ENCODE results near the gene TIMD4. TPM values are rescaled to one million over a fixed set of nuclear protein-coding genes. Genes with fewer than 3 reads are reported as not detected.
"Not testable (repeated sequence)": the region's sequence is repeated elsewhere in the genome, so short reads cannot be mapped to it uniquely, and the experiment has no call there.

Gene TIMD4
- total RNA-seq, result 10 to 100 TPM in 1 of 2 donors, 1 to 10 TPM in 1; 8.6 to 13.5 TPM

GRCh38 chr5:156963125-156963524 lies at the start of gene TIMD4:
Gene TIMD4 (minus strand): TSS chr5:156963226. CDS start chr5:156963198, 28 bp downstream.
- Mint-ChIP-seq H3K27ac (peak within 1 kb of the TSS in 1 of 2 donors; percentile 34), H3K9me3 (no peaks in the 10 kb centered on the region), H3K27me3 (no peaks in the 10 kb centered on the region), H3K4me3 (no peak within 1 kb of the TSS), H3K36me3 (no peaks in the 10 kb centered on the region), H3K4me1 (ENCODE audit: low read depth in 2 of 2) (peaks cover 9 to 11% of the 10 kb centered on the region in 2 donors)
- no peak for ATAC-seq
- DNase-seq (ENCODE audit: low spot score), result no peak

GRCh38 chr5:157006262-157006661 lies 43.2 kb upstream of the TIMD4 start:
- H3K27ac Mint-ChIP-seq, result no peak overlapping the region
- H3K9me3 Mint-ChIP-seq, result peaks cover 7% of the 10 kb centered on the region
- H3K4me3 Mint-ChIP-seq, result no peak overlapping the region
- H3K4me1 Mint-ChIP-seq (ENCODE audit: low read depth in 2 of 2), result peaks cover 28 to 40% of the 10 kb centered on the region in 2 donors
- no peak for ATAC-seq
- H3K27me3 Mint-ChIP-seq, result peaks cover 0 to 3% of the 10 kb centered on the region in 2 donors
- peaks cover 21% of the 10 kb centered on the region for H3K36me3 Mint-ChIP-seq
- DNase-seq (ENCODE audit: low spot score), result no peak

GRCh38 chr5:157004893-157005551 lies 42.0 kb upstream of the TIMD4 start:
- Mint-ChIP-seq H3K9me3 (peaks cover 11% of the 10 kb centered on the region), H3K27ac (peak overlapping the region; percentile 78 to 89)
- peak; percentile 88 to 91 for ATAC-seq

GRCh38 chr5:156991714-156992113 lies 28.7 kb upstream of the TIMD4 start:
- ATAC-seq (no peak), DNase-seq (ENCODE audit: low spot score) (no peak)
- peaks cover 3% of the 10 kb centered on the region for H3K9me3 Mint-ChIP-seq

More at GRCh38 chr5:157004893-157005551, 42.0 kb upstream of the TIMD4 start:
- peaks cover 28 to 38% of the 10 kb centered on the region in 2 donors for H3K4me1 Mint-ChIP-seq (ENCODE audit: low read depth in 2 of 2)
- H3K36me3 Mint-ChIP-seq, result peaks cover 29% of the 10 kb centered on the region
- H3K27me3 Mint-ChIP-seq, result peaks cover 0 to 3% of the 10 kb centered on the region in 2 donors
- no peak for DNase-seq (ENCODE audit: low spot score)
- peak overlapping the region; percentile 62 for H3K4me3 Mint-ChIP-seq

GRCh38 chr5:156984064-156984463 lies 21.0 kb upstream of the TIMD4 start:
- ATAC-seq, result no peak
- H3K27me3 Mint-ChIP-seq, result no peaks in the 10 kb centered on the region
- H3K4me1 Mint-ChIP-seq (ENCODE audit: low read depth in 2 of 2), result peaks cover 13 to 20% of the 10 kb centered on the region in 2 donors
- no peak for DNase-seq (ENCODE audit: low spot score)
- H3K36me3 Mint-ChIP-seq, result peaks cover 25% of the 10 kb centered on the region
- peaks cover 3% of the 10 kb centered on the region for H3K9me3 Mint-ChIP-seq
- no peak overlapping the region for H3K4me3 Mint-ChIP-seq
- H3K27ac Mint-ChIP-seq, result no peak overlapping the region

More at GRCh38 chr5:156991714-156992113, 28.7 kb upstream of the TIMD4 start:
- H3K4me1 Mint-ChIP-seq (ENCODE audit: low read depth in 2 of 2), result peaks cover 8 to 12% of the 10 kb centered on the region in 2 donors
- no peak overlapping the region for H3K4me3 Mint-ChIP-seq
- no peaks in the 10 kb centered on the region for H3K27me3 Mint-ChIP-seq
- H3K36me3 Mint-ChIP-seq, result peaks cover 8% of the 10 kb centered on the region
- H3K27ac Mint-ChIP-seq, result no peak overlapping the region

GRCh38 chr5:156981481-156981880 lies 18.5 kb upstream of the TIMD4 start:
- Mint-ChIP-seq H3K4me1 (ENCODE audit: low read depth in 2 of 2) (peaks cover 13 to 14% of the 10 kb centered on the region in 2 donors), H3K4me3 (no peak overlapping the region), H3K9me3 (no peaks in the 10 kb centered on the region), H3K27ac (peak overlapping the region in 1 of 2 donors; percentile 76), H3K27me3 (no peaks in the 10 kb centered on the region), H3K36me3 (peaks cover 20% of the 10 kb centered on the region)
- ATAC-seq (no peak), DNase-seq (ENCODE audit: low spot score) (no peak)

- peak overlapping the region in 1 of 2 donors; percentile 37 for H3K27ac Mint-ChIP-seq
- peaks cover 16 to 28% of the 10 kb centered on the region in 2 donors for H3K4me1 Mint-ChIP-seq (ENCODE audit: low read depth in 2 of 2)
- no peaks in the 10 kb centered on the region for H3K9me3 Mint-ChIP-seq
- H3K27me3 Mint-ChIP-seq, result no peaks in the 10 kb centered on the region
- DNase-seq (ENCODE audit: low spot score), result no peak
- ATAC-seq, result no peak
- H3K4me3 Mint-ChIP-seq, result no peak overlapping the region
- H3K36me3 Mint-ChIP-seq, result peaks cover 16% of the 10 kb centered on the region
Observed at GRCh38 chr5:156974328-156974727, 11.3 kb upstream of the TIMD4 start.

GRCh38 chr5:156971848-156972525 lies 9.0 kb upstream of the TIMD4 start:
- peak overlapping the region in 1 of 2 donors; percentile 7 for H3K27ac Mint-ChIP-seq
- H3K4me1 Mint-ChIP-seq (ENCODE audit: low read depth in 2 of 2), result peaks cover 16 to 22% of the 10 kb centered on the region in 2 donors
- no peaks in the 10 kb centered on the region for H3K27me3 Mint-ChIP-seq
- H3K9me3 Mint-ChIP-seq, result no peaks in the 10 kb centered on the region
- ATAC-seq (no peak), DNase-seq (ENCODE audit: low spot score) (no peak)
- H3K4me3 Mint-ChIP-seq, result no peak overlapping the region
- peaks cover 10% of the 10 kb centered on the region for H3K36me3 Mint-ChIP-seq

GRCh38 chr5:156971415-156971814 lies 8.4 kb upstream of the TIMD4 start:
- no peak for DNase-seq (ENCODE audit: low spot score)
- ATAC-seq, result peak; percentile 52 to 81
- Mint-ChIP-seq H3K4me3 (no peak overlapping the region), H3K4me1 (ENCODE audit: low read depth in 2 of 2) (peaks cover 13 to 17% of the 10 kb centered on the region in 2 donors), H3K36me3 (peaks cover 10% of the 10 kb centered on the region), H3K27me3 (no peaks in the 10 kb centered on the region), H3K9me3 (no peaks in the 10 kb centered on the region), H3K27ac (peak overlapping the region in 1 of 2 donors; percentile 7)

- not testable (repeated sequence) for ATAC-seq; H3K27ac Mint-ChIP-seq; H3K27me3 Mint-ChIP-seq; H3K4me3 Mint-ChIP-seq; H3K36me3 Mint-ChIP-seq; DNase-seq (ENCODE audit: low spot score); H3K9me3 Mint-ChIP-seq
- H3K4me1 Mint-ChIP-seq (ENCODE audit: low read depth in 2 of 2), result peaks cover 15% of the 10 kb centered on the region in 2 donors
Observed at GRCh38 chr5:156967386-156967785, 4.4 kb upstream of the TIMD4 start.

- H3K36me3 Mint-ChIP-seq, result peaks cover 4% of the 10 kb centered on the region
- H3K27me3 Mint-ChIP-seq, result no peaks in the 10 kb centered on the region
- ATAC-seq, result no peak
- no peak overlapping the region for H3K4me3 Mint-ChIP-seq
- peak overlapping the region in 1 of 2 donors; percentile 76 for H3K27ac Mint-ChIP-seq
- H3K4me1 Mint-ChIP-seq (ENCODE audit: low read depth in 2 of 2), result peaks cover 5 to 18% of the 10 kb centered on the region in 2 donors
- DNase-seq (ENCODE audit: low spot score), result no peak
- H3K9me3 Mint-ChIP-seq, result no peaks in the 10 kb centered on the region
Observed at GRCh38 chr5:156956321-156956720, 6.7 kb downstream of the TIMD4 start.

GRCh38 chr5:156951359-156951758 lies 11.7 kb downstream of the TIMD4 start:
- ATAC-seq (no peak), DNase-seq (ENCODE audit: low spot score) (no peak)
- Mint-ChIP-seq H3K36me3 (peaks cover 15% of the 10 kb centered on the region), H3K27ac (peak overlapping the region in 1 of 2 donors; percentile 60), H3K4me1 (ENCODE audit: low read depth in 2 of 2) (peaks cover 12 to 19% of the 10 kb centered on the region in 2 donors), H3K9me3 (no peaks in the 10 kb centered on the region), H3K27me3 (no peaks in the 10 kb centered on the region), H3K4me3 (no peak overlapping the region)

- H3K9me3 Mint-ChIP-seq, result no peaks in the 10 kb centered on the region
- DNase-seq (ENCODE audit: low spot score) (no peak), ATAC-seq (no peak)
- peaks cover 15% of the 10 kb centered on the region for H3K36me3 Mint-ChIP-seq
- H3K4me3 Mint-ChIP-seq, result no peak overlapping the region
- no peaks in the 10 kb centered on the region for H3K27me3 Mint-ChIP-seq
- H3K4me1 Mint-ChIP-seq (ENCODE audit: low read depth in 2 of 2), result peaks cover 12 to 16% of the 10 kb centered on the region in 2 donors
- H3K27ac Mint-ChIP-seq, result peak overlapping the region in 1 of 2 donors; percentile 7
Observed at GRCh38 chr5:156950716-156951115, 12.3 kb downstream of the TIMD4 start.

- Mint-ChIP-seq H3K27me3 (no peaks in the 10 kb centered on the region), H3K4me1 (ENCODE audit: low read depth in 2 of 2) (peaks cover 12 to 18% of the 10 kb centered on the region in 2 donors), H3K36me3 (peaks cover 15% of the 10 kb centered on the region), H3K27ac (no peak overlapping the region), H3K9me3 (no peaks in the 10 kb centered on the region), H3K4me3 (no peak overlapping the region)
- no peak for DNase-seq (ENCODE audit: low spot score)
- ATAC-seq, result no peak
Observed at GRCh38 chr5:156949424-156949823, 13.6 kb downstream of the TIMD4 start.
